K562 (cell line): ENCODE results near the gene SLC26A5. TPM values are rescaled to one million over a fixed set of nuclear protein-coding genes. Genes with fewer than 3 reads are reported as not detected.

Experiments
- ARID2 ChIP-seq: fragments of 450-650 bp; IDR thresholded peaks from 2 replicates; pipeline ENCODE4 v1.6.1; 2017; ENCODE audit warnings: antibody characterized with exemption, mild to moderate bottlenecking
- ELF1 ChIP-seq: fragments of 200-800 bp; sonication (Bioruptor generic); IDR thresholded peaks from 2 replicates; pipeline ENCODE4 v1.6.1; 2016; ENCODE audit warnings: missing genetic modification characterization, missing compliant biosample characterization
- FOXA1 ChIP-seq: fragments of 450-650 bp; IDR thresholded peaks from 2 replicates; pipeline ENCODE4 v1.6.1; 2016; ENCODE audit warnings: mild to moderate bottlenecking, borderline replicate concordance
- ILF3 ChIP-seq: fragments of 450-650 bp; IDR thresholded peaks from 2 replicates; pipeline ENCODE4 v1.6.1; 2018; ENCODE audit warnings: antibody characterized with exemption, mild to moderate bottlenecking, moderate library complexity, borderline replicate concordance
- MIER1 ChIP-seq: fragments of 450-650 bp; IDR thresholded peaks from 2 replicates; pipeline ENCODE4 v1.6.1; 2016; ENCODE audit warnings: antibody characterized with exemption, mild to moderate bottlenecking, low read depth
- MTA2 ChIP-seq: fragments of 450-650 bp; IDR thresholded peaks from 2 replicates; pipeline ENCODE4 v1.6.1; 2016; ENCODE audit warnings: low read depth
- PHB2 ChIP-seq: fragments of 450-650 bp; IDR thresholded peaks from 2 replicates; pipeline ENCODE4 v1.6.1; 2017; ENCODE audit warnings: low read depth
- PHF8 ChIP-seq: fragments of 200-600 bp; sonication (generic); IDR thresholded peaks from 2 replicates; pipeline ENCODE4 v1.6.1; 2012; ENCODE audit warnings: mixed run types, mild to moderate bottlenecking, inconsistent platforms, low read length, moderate library complexity, borderline replicate concordance
- POLR2AphosphoS2 ChIP-seq: IDR thresholded peaks from 2 replicates; pipeline ENCODE4 v1.6.1; 2012; ENCODE audit warnings: low read length, improper control_type of control experiment
- RFX5 ChIP-seq: IDR thresholded peaks from 2 replicates; pipeline ENCODE4 v1.6.1; 2011; ENCODE audit warnings: low read depth, mild to moderate bottlenecking, improper control_type of control experiment, low read length
- SAFB2 ChIP-seq: fragments of 200-400 bp; formaldehyde crosslinking; IDR thresholded peaks from 2 replicates; pipeline ENCODE4 v1.6.1; 2018; ENCODE audit warnings: borderline replicate concordance, low read length, low read depth, moderate library complexity; ENCODE audit not compliant: severe bottlenecking
- SIN3B ChIP-seq: fragments of 450-650 bp; IDR thresholded peaks from 2 replicates; pipeline ENCODE4 v1.6.1; 2017; ENCODE audit warnings: low read depth, mild to moderate bottlenecking, moderate library complexity
- SMARCA4 ChIP-seq: fragments of 450-650 bp; IDR thresholded peaks from 2 replicates; pipeline ENCODE4 v1.6.1; 2016
- SP2 ChIP-seq: IDR thresholded peaks from 2 replicates; pipeline ENCODE4 v1.6.1; 2011; ENCODE audit warnings: mild to moderate bottlenecking, low read depth, low read length, moderate library complexity; ENCODE audit not compliant: poor library complexity, severe bottlenecking; ENCODE audit errors: extremely low read depth
- ZNF174 ChIP-seq: fragments of 250-450 bp; sonication (Bioruptor Pico); IDR thresholded peaks from 2 replicates; pipeline ENCODE4 v1.4.0; 2020; ENCODE audit warnings: mild to moderate bottlenecking
- ZNF212 ChIP-seq: fragments of 450-650 bp; formaldehyde crosslinking; IDR thresholded peaks from 2 replicates; pipeline ENCODE4 v1.4.0; 2020; ENCODE audit warnings: mild to moderate bottlenecking
- ZNF239 ChIP-seq: fragments of 250-450 bp; sonication (Bioruptor Pico); IDR thresholded peaks from 2 replicates; pipeline ENCODE4 v1.4.0; 2020; ENCODE audit warnings: mild to moderate bottlenecking
- ZNF347 ChIP-seq: fragments of 450-650 bp; formaldehyde crosslinking; IDR thresholded peaks from 2 replicates; pipeline ENCODE4 v1.4.0; 2020; ENCODE audit warnings: low read depth, mild to moderate bottlenecking, moderate library complexity
- ZNF583 ChIP-seq: fragments of 250-450 bp; sonication (Bioruptor Pico); IDR thresholded peaks from 2 replicates; pipeline ENCODE4 v1.4.0; 2020
- polyA plus RNA-seq, 8 experiments: library from polyadenylated mRNA; depleted of rRNA in 4 of 8; stranded (reverse) in 5 of 8; unstranded in 3 of 8; fragments of >200 nt; fragmentation: Nextera tagmentation in 2 of 8; fragmentation: Illumina TruSeq in 1 of 8; extraction: Ambion mirVana in 2 of 8; extraction: Trizol in 1 of 8; gene quantifications; 2 replicates each; pipeline versions ENCODE4 v1.2.1 to v1.2.3, GENCODE V29; 2011 to 2014; ENCODE audit warnings: inconsistent platforms in 1 of 8, missing spikeins in 1 of 8
- total RNA-seq, 7 experiments: library from RNA; depleted of rRNA in 6 of 7; stranded (reverse); fragments of >200 nt in 6 of 7; fragmentation: Illumina TruSeq in 2 of 7; extraction: Trizol in 2 of 7; gene quantifications; 2 replicates each; pipeline versions ENCODE4 v1.2.1 to v1.2.3, GENCODE V29; 2011 to 2021; ENCODE audit warnings: low replicate concordance in 1 of 7
- TF ChIP-seq, protein P1 (sequence below): fragments of 250-450 bp; sonication (Bioruptor Pico); IDR thresholded peaks from 2 replicates; pipeline ENCODE4 v1.5.0; 2021
- TF ChIP-seq, protein P2 (sequence below), 2 experiments: fragments of 450-650 bp in 1 of 2; IDR thresholded peaks; 2 replicates each; pipeline ENCODE4 v1.6.1; 2011 to 2017; ENCODE audit warnings: low read depth in 2 of 2, antibody characterized with exemption in 1 of 2, borderline replicate concordance in 1 of 2, low read length in 1 of 2, mild to moderate bottlenecking in 1 of 2, mixed read lengths in 1 of 2; ENCODE audit not compliant: control insufficient read depth in 1 of 2

The SLC26A5 gene
- total and polyA plus RNA-seq, 9 of the 15 experiments (the other 6 are each of a cell fraction or from before 2014, with no cell fraction given): not detected

DNA sequence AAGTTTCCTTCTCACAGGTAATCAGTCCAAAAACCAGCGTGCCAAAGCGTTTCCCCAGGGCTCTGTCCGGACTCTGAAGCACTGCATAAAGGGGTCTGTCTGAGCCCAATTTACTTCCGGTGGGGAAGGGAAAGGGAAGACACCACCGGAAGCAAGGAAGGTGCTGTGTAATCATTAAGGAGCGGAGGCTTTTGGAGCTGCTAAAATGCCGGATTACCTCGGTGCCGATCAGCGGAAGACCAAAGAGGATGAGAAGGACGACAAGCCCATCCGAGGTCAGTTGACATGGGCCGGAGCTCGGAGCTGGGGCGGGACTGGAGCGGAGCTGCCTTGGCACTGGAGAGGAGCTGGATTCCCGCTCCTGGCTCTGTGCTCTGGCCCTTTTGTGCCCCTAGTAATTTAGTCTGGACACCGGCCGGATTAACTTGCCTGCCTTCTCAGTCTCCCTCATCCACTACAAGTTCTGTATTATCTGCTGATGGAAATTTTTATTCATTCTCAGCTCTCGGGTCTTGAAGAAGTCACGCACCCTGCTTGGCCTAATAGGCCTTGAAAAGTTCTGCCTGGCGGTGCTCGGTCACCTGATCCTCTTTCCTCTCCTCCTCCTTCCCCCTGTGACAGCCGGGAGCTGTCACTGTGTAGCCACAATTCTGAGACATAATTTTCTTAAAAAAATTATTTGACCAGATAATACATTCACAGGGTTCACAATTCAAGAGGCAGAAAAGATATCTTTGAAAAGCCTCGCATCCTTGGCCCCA is 98.3 kb downstream of the SLC26A5 start, which contains the start of gene PSMC2 (continued):
- TF ChIP-seq MIER1 (no peak; the same call in 1 of the 2 replicates), POLR2AphosphoS2 (no peak), ZNF212 (no peak), ELF1 (tag) (peak; percentile 74), PHF8 (peak; percentile 96), RFX5 (no peak), ZNF174 (CRISPR knock-in tag) (peak; percentile 14; the same call in 1 of the 2 replicates), FOXA1 (no peak), ZNF239 (CRISPR knock-in tag) (no peak), SMARCA4 (no peak), MTA2 (no peak), SIN3B (peak; percentile 88), SAFB2 (no peak), ILF3 (no peak), ZNF583 (CRISPR knock-in tag) (no peak), PHB2 (no peak), ZNF347 (CRISPR knock-in tag) (no peak), SP2 (no peak), ARID2 (no peak)
- TF ChIP-seq, protein P1, sequence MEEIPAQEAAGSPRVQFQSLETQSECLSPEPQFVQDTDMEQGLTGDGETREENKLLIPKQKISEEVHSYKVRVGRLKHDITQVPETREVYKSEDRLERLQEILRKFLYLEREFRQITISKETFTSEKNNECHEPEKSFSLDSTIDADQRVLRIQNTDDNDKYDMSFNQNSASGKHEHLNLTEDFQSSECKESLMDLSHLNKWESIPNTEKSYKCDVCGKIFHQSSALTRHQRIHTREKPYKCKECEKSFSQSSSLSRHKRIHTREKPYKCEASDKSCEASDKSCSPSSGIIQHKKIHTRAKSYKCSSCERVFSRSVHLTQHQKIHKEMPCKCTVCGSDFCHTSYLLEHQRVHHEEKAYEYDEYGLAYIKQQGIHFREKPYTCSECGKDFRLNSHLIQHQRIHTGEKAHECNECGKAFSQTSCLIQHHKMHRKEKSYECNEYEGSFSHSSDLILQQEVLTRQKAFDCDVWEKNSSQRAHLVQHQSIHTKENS (CRISPR knock-in tag): no peak
- TF ChIP-seq, protein P2, sequence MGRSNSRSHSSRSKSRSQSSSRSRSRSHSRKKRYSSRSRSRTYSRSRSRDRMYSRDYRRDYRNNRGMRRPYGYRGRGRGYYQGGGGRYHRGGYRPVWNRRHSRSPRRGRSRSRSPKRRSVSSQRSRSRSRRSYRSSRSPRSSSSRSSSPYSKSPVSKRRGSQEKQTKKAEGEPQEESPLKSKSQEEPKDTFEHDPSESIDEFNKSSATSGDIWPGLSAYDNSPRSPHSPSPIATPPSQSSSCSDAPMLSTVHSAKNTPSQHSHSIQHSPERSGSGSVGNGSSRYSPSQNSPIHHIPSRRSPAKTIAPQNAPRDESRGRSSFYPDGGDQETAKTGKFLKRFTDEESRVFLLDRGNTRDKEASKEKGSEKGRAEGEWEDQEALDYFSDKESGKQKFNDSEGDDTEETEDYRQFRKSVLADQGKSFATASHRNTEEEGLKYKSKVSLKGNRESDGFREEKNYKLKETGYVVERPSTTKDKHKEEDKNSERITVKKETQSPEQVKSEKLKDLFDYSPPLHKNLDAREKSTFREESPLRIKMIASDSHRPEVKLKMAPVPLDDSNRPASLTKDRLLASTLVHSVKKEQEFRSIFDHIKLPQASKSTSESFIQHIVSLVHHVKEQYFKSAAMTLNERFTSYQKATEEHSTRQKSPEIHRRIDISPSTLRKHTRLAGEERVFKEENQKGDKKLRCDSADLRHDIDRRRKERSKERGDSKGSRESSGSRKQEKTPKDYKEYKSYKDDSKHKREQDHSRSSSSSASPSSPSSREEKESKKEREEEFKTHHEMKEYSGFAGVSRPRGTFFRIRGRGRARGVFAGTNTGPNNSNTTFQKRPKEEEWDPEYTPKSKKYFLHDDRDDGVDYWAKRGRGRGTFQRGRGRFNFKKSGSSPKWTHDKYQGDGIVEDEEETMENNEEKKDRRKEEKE (IDR thresholded peaks at IDR 0.05; ENCODE audit: borderline replicate concordance in 1 of 2, control insufficient read depth in 1 of 2, low read depth in 2 of 2, low read length in 1 of 2): peak in 1 of 2 experiments; percentile 94; a peak in 2 of 4 replicates
